Stimulated activated naive CD8-positive, alpha-beta T cell treated with anti-CD3 and anti-CD28 coated beads, Interleukin-15, Interleukin-2, amounts not matched to agents 100 ng/mL and 50 ng/mL, for 24 hours (primary cell): Measurements from ENCODE around the gene OR4E1.

ENCODE experiments used
- H3K27ac Mint-ChIP-seq: one replicate; pipeline ENCODE4 v1.8.0; 2021; ENCODE audit warnings: mild to moderate bottlenecking, mixed read lengths
- H3K27me3 Mint-ChIP-seq: one replicate; pipeline ENCODE4 v1.8.0; 2021; ENCODE audit warnings: mixed read lengths
- H3K36me3 Mint-ChIP-seq: one replicate; pipeline ENCODE4 v1.8.0; 2021; ENCODE audit warnings: low read depth, mixed read lengths
- H3K4me1 Mint-ChIP-seq: one replicate; pipeline ENCODE4 v1.8.0; 2021; ENCODE audit warnings: low read depth, mixed read lengths
- H3K4me3 Mint-ChIP-seq: one replicate; pipeline ENCODE4 v1.8.0; 2021; ENCODE audit warnings: mild to moderate bottlenecking, mixed read lengths
- H3K9me3 Mint-ChIP-seq: one replicate; pipeline ENCODE4 v1.8.0; 2021; ENCODE audit warnings: mixed read lengths

The OR4E1 gene

DNA sequence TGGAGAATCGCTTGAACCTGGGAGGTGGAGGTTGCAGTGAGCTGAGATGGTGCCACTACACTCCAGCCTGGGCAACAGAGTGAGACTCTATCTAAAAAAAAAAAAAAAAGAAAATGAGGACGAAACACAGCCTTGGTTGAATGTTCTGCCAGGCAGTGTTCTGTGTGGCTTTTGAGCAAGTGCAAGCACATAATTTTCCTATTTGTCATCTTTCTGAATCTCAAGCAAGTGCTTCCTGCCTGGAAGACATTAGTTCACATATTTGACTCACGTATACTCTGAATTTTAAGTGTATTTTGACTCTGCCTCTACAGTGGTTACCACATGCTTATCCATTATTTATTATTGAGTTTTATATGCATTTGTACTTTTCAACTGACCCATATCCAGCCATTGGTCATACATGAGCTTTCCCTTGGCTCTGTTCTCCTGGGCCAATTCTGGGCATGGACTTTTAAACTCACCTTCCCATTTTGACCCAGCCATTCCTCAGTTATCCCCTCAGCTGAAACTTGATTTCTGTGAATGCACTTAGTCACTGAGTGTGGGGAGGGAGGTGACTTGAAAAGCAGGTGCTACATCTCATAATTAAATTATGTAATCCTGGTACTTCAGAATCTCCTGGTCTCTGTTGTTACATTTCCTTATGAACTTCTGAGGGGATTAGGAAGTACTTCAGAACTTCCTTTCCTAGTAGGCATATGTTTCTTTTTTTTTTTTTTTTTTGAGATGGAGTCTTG lies 47.0 kb downstream of the OR4E1 start:
- Mint-ChIP-seq H3K4me3 (no peak overlapping the region), H3K4me1 (no peaks in the 10 kb centered on the region), H3K27ac (no peak overlapping the region), H3K9me3 (peaks cover 7% of the 10 kb centered on the region), H3K36me3 (no peaks in the 10 kb centered on the region), H3K27me3 (peaks cover 24% of the 10 kb centered on the region)
